HG03103 (cell line): ENCODE measurements around the gene CPSF4.

Source experiments
- ATAC-seq: cut with Tn5 transposase; IDR thresholded peaks from one replicate; pipeline ENCODE4 v1.9.1; 2021; ENCODE audit warnings: low read depth; ENCODE audit not compliant: unreplicated experiment

Gene CPSF4

GRCh38 chr7:99438573-99439480 is at the start of gene CPSF4, which contains the start of gene PTCD1:
TSS of gene CPSF4 (plus strand) at chr7:99438943. CDS start at chr7:99439083, 140 bp downstream.
TSS of gene PTCD1 (minus strand) at chr7:99438798. CDS start at chr7:99435242, 3,556 bp downstream.
- ATAC-seq, result peak; percentile 88

- ATAC-seq, result no peak
These were observed 49.0 kb upstream of the CPSF4 start for GRCh38 chr7:99389772-99390171.

- ATAC-seq, result no peak
These were observed 47.7 kb upstream of the CPSF4 start for GRCh38 chr7:99390941-99391602.

GRCh38 chr7:99392046-99392445 is 46.7 kb upstream of the CPSF4 start:
- no peak for ATAC-seq

- peak; percentile 60 for ATAC-seq
These were observed 45.9 kb upstream of the CPSF4 start for GRCh38 chr7:99392659-99393354.

GRCh38 chr7:99393355-99394187 is 45.2 kb upstream of the CPSF4 start:
- ATAC-seq, result no peak

GRCh38 chr7:99394188-99394502 is 44.6 kb upstream of the CPSF4 start:
- ATAC-seq, result no peak

GRCh38 chr7:99395616-99396327 is 43.0 kb upstream of the CPSF4 start:
- no peak for ATAC-seq

GRCh38 chr7:99396418-99397296 is 42.1 kb upstream of the CPSF4 start:
- ATAC-seq, result no peak

- ATAC-seq, result no peak
These were observed 41.3 kb upstream of the CPSF4 start for GRCh38 chr7:99397297-99397983.

GRCh38 chr7:99398891-99399445 is 39.8 kb upstream of the CPSF4 start:
- no peak for ATAC-seq

GRCh38 chr7:99399597-99399996 is 39.1 kb upstream of the CPSF4 start:
- no peak for ATAC-seq

- no peak for ATAC-seq
These were observed 35.9 kb upstream of the CPSF4 start for GRCh38 chr7:99402854-99403253.

- ATAC-seq, result no peak
These were observed 35.0 kb upstream of the CPSF4 start for GRCh38 chr7:99403764-99404163.

- no peak for ATAC-seq
These were observed 34.3 kb upstream of the CPSF4 start for GRCh38 chr7:99404235-99404976.

GRCh38 chr7:99404977-99405320 is 33.8 kb upstream of the CPSF4 start:
- ATAC-seq, result no peak

- no peak for ATAC-seq
These were observed 32.2 kb upstream of the CPSF4 start for GRCh38 chr7:99406557-99406956.
